Activated CD4-positive, alpha-beta T cell treated with anti-CD3 and anti-CD28 coated beads, Interleukin-2, amount 10 ng/mL, durations not matched to agents 24 days and 14 days (primary cell): ENCODE results near the gene GNAI1. TPM values are rescaled to one million over a fixed set of nuclear protein-coding genes. Genes with fewer than 3 reads are reported as not detected.
"Not testable (repeated sequence)": the region's sequence is repeated elsewhere in the genome, so short reads cannot be mapped to it uniquely, and the experiment has no call there.

Experiments
- DNase-seq: peaks from one replicate; pipeline ENCODE4 v3.0.0; 2022
- H3K27ac Mint-ChIP-seq: one replicate; pipeline ENCODE4 v1.8.0; 2022; ENCODE audit warnings: mild to moderate bottlenecking, mixed read lengths
- H3K27me3 Mint-ChIP-seq: one replicate; pipeline ENCODE4 v1.8.0; 2022; ENCODE audit warnings: mixed read lengths
- H3K36me3 Mint-ChIP-seq: one replicate; pipeline ENCODE4 v1.8.0; 2022; ENCODE audit warnings: low read depth, mild to moderate bottlenecking, mixed read lengths
- H3K4me1 Mint-ChIP-seq: one replicate; pipeline ENCODE4 v1.8.0; 2021; ENCODE audit warnings: mixed read lengths
- H3K4me3 Mint-ChIP-seq: one replicate; pipeline ENCODE4 v1.8.0; 2022; ENCODE audit warnings: mild to moderate bottlenecking, moderate library complexity, mixed read lengths
- H3K9me3 Mint-ChIP-seq: one replicate; pipeline ENCODE4 v1.8.0; 2021; ENCODE audit warnings: mixed read lengths
- intact Hi-C: fragments of 100-400 bp; cut with micrococcal nuclease; formaldehyde crosslinking; loops from one replicate; pipeline ENCODE4 v1.15.1; 2023
- total RNA-seq: library from RNA; stranded (reverse); gene quantifications from 2 replicates; pipeline ENCODE4 v1.2.3, GENCODE V29; 2022

GNAI1 gene
- total RNA-seq, 1 donor from 2014 or later: 5.7 TPM

GRCh38 chr7:80157770-80158169, 23.1 kb downstream of the GNAI1 start:
- H3K27ac Mint-ChIP-seq: not testable (repeated sequence)

GRCh38 chr7:80159802-80160201, 25.2 kb downstream of the GNAI1 start:
- H3K4me1 Mint-ChIP-seq: no peaks in the 10 kb centered on the region

More at GRCh38 chr7:80157770-80158169, 23.1 kb downstream of the GNAI1 start:
- H3K9me3 Mint-ChIP-seq, intact Hi-C loops, H3K36me3 Mint-ChIP-seq, DNase-seq, H3K4me1 Mint-ChIP-seq, H3K4me3 Mint-ChIP-seq, H3K27me3 Mint-ChIP-seq: not testable (repeated sequence)

GRCh38 chr7:80161466-80161865, 26.8 kb downstream of the GNAI1 start:
- no peak for DNase-seq
- no peaks in the 10 kb centered on the region for H3K4me1 Mint-ChIP-seq
- no peaks in the 10 kb centered on the region for H3K27me3 Mint-ChIP-seq
- intact Hi-C loops: no loop called here
- no peak overlapping the region for H3K27ac Mint-ChIP-seq
- H3K36me3 Mint-ChIP-seq: no peaks in the 10 kb centered on the region
- H3K9me3 Mint-ChIP-seq: no peaks in the 10 kb centered on the region
- H3K4me3 Mint-ChIP-seq: no peak overlapping the region

More at GRCh38 chr7:80159802-80160201, 25.2 kb downstream of the GNAI1 start:
- Mint-ChIP-seq H3K27ac (no peak overlapping the region), H3K36me3 (no peaks in the 10 kb centered on the region), H3K4me3 (no peak overlapping the region), H3K9me3 (no peaks in the 10 kb centered on the region), H3K27me3 (no peaks in the 10 kb centered on the region)
- no peak for DNase-seq
- intact Hi-C loops: no loop called here

- Mint-ChIP-seq H3K27ac (no peak overlapping the region), H3K4me1 (no peaks in the 10 kb centered on the region), H3K9me3 (peaks cover 4% of the 10 kb centered on the region), H3K4me3 (no peak overlapping the region), H3K27me3 (no peaks in the 10 kb centered on the region), H3K36me3 (no peaks in the 10 kb centered on the region)
- no peak for DNase-seq
- intact Hi-C loops: no loop called here
Observed at GRCh38 chr7:80165177-80165576, 30.5 kb downstream of the GNAI1 start.

- peaks cover 9% of the 10 kb centered on the region for H3K4me1 Mint-ChIP-seq
- intact Hi-C loops: no loop called here
Observed at GRCh38 chr7:80170445-80170844, 35.8 kb downstream of the GNAI1 start.

GRCh38 chr7:80172387-80172786, 37.8 kb downstream of the GNAI1 start:
- Mint-ChIP-seq H3K27ac (peak overlapping the region; percentile 17), H3K27me3 (no peaks in the 10 kb centered on the region), H3K9me3 (peaks cover 23% of the 10 kb centered on the region), H3K36me3 (peaks cover 4% of the 10 kb centered on the region), H3K4me1 (peaks cover 17% of the 10 kb centered on the region), H3K4me3 (no peak overlapping the region)
- no peak for DNase-seq
- intact Hi-C loops: loop anchor here (1.0 kb wide), 1 partner anchor 45 kb away; no protein-coding TSS in a partner anchor

More at GRCh38 chr7:80170445-80170844, 35.8 kb downstream of the GNAI1 start:
- peaks cover 16% of the 10 kb centered on the region for H3K9me3 Mint-ChIP-seq
- no peaks in the 10 kb centered on the region for H3K27me3 Mint-ChIP-seq
- peaks cover 4% of the 10 kb centered on the region for H3K36me3 Mint-ChIP-seq
- no peak for DNase-seq
- H3K4me3 Mint-ChIP-seq: no peak overlapping the region
- no peak overlapping the region for H3K27ac Mint-ChIP-seq

- H3K9me3 Mint-ChIP-seq: peaks cover 23% of the 10 kb centered on the region
Observed at GRCh38 chr7:80175744-80176143, 41.1 kb downstream of the GNAI1 start.

GRCh38 chr7:80181411-80181810, 46.8 kb downstream of the GNAI1 start:
- Mint-ChIP-seq H3K27ac (no peak overlapping the region), H3K27me3 (no peaks in the 10 kb centered on the region), H3K4me3 (no peak overlapping the region), H3K4me1 (peaks cover 3% of the 10 kb centered on the region), H3K36me3 (no peaks in the 10 kb centered on the region), H3K9me3 (peaks cover 14% of the 10 kb centered on the region)
- no peak for DNase-seq
- intact Hi-C loops: no loop called here

More at GRCh38 chr7:80175744-80176143, 41.1 kb downstream of the GNAI1 start:
- Mint-ChIP-seq H3K4me3 (no peak overlapping the region), H3K27me3 (no peaks in the 10 kb centered on the region), H3K27ac (peak overlapping the region; percentile 41), H3K4me1 (peaks cover 13% of the 10 kb centered on the region), H3K36me3 (peaks cover 2% of the 10 kb centered on the region)
- DNase-seq: no peak
- intact Hi-C loops: loop anchor here (1.0 kb wide), 2 partner anchors 24 to 39 kb away; no protein-coding TSS in a partner anchor

GRCh38 chr7:80182630-80183276, 48.1 kb downstream of the GNAI1 start:
- Mint-ChIP-seq H3K27ac (no peak overlapping the region), H3K4me1 (peaks cover 3% of the 10 kb centered on the region), H3K4me3 (no peak overlapping the region), H3K9me3 (peaks cover 12% of the 10 kb centered on the region), H3K36me3 (no peaks in the 10 kb centered on the region), H3K27me3 (no peaks in the 10 kb centered on the region)
- intact Hi-C loops: no loop called here
- DNase-seq: no peak

- Mint-ChIP-seq H3K36me3 (no peaks in the 10 kb centered on the region), H3K27me3 (no peaks in the 10 kb centered on the region), H3K27ac (no peak overlapping the region), H3K4me3 (no peak overlapping the region), H3K9me3 (peaks cover 10% of the 10 kb centered on the region), H3K4me1 (peaks cover 3% of the 10 kb centered on the region)
- DNase-seq: no peak
- intact Hi-C loops: no loop called here
Observed at GRCh38 chr7:80183351-80183750, 48.7 kb downstream of the GNAI1 start.

GRCh38 chr7:80183900-80184685, 49.5 kb downstream of the GNAI1 start:
- no peaks in the 10 kb centered on the region for H3K27me3 Mint-ChIP-seq
- no peaks in the 10 kb centered on the region for H3K36me3 Mint-ChIP-seq
- H3K4me1 Mint-ChIP-seq: peaks cover 3% of the 10 kb centered on the region
- no peak for DNase-seq
- no peak overlapping the region for H3K27ac Mint-ChIP-seq
- intact Hi-C loops: no loop called here
- H3K9me3 Mint-ChIP-seq: peaks cover 10% of the 10 kb centered on the region
- H3K4me3 Mint-ChIP-seq: no peak overlapping the region

GRCh38 chr7:80184693-80185092, 50.1 kb downstream of the GNAI1 start:
- intact Hi-C loops: no loop called here
- DNase-seq: no peak
- no peaks in the 10 kb centered on the region for H3K36me3 Mint-ChIP-seq
- H3K27me3 Mint-ChIP-seq: no peaks in the 10 kb centered on the region
- no peak overlapping the region for H3K27ac Mint-ChIP-seq
- no peak overlapping the region for H3K4me3 Mint-ChIP-seq
- H3K9me3 Mint-ChIP-seq: peaks cover 10% of the 10 kb centered on the region
- H3K4me1 Mint-ChIP-seq: peaks cover 3% of the 10 kb centered on the region

- Mint-ChIP-seq H3K4me1 (peaks cover 3% of the 10 kb centered on the region), H3K27ac (no peak overlapping the region), H3K9me3 (peaks cover 10% of the 10 kb centered on the region), H3K4me3 (no peak overlapping the region), H3K27me3 (no peaks in the 10 kb centered on the region), H3K36me3 (no peaks in the 10 kb centered on the region)
- intact Hi-C loops: no loop called here
- DNase-seq: no peak
Observed at GRCh38 chr7:80185571-80185970, 50.9 kb downstream of the GNAI1 start.

- Mint-ChIP-seq H3K4me3 (no peak overlapping the region), H3K36me3 (no peaks in the 10 kb centered on the region), H3K4me1 (peaks cover 3% of the 10 kb centered on the region), H3K9me3 (peaks cover 10% of the 10 kb centered on the region), H3K27me3 (no peaks in the 10 kb centered on the region), H3K27ac (no peak overlapping the region)
- no peak for DNase-seq
- intact Hi-C loops: no loop called here
Observed at GRCh38 chr7:80186721-80187120, 52.1 kb downstream of the GNAI1 start.
